Muscle layer of colon (tissue), 2 donors: ENCODE measurements around the gene VWA3A.
"Not testable (repeated sequence)": the region's sequence is repeated elsewhere in the genome, so short reads cannot be mapped to it uniquely, and the experiment has no call there.

Source experiments
- H3K27ac ChIP-seq: one replicate; pipeline ENCODE4 v1.7.0; 2013; ENCODE audit warnings: low read depth, mild to moderate bottlenecking, low read length, moderate library complexity
- H3K27me3 ChIP-seq, 2 donors: one replicate each; pipeline ENCODE4 v1.7.0; 2013; ENCODE audit warnings: low read length in 2 of 2, mild to moderate bottlenecking in 2 of 2; ENCODE audit not compliant: insufficient read depth in 2 of 2, control insufficient read depth in 1 of 2
- H3K36me3 ChIP-seq: one replicate; pipeline ENCODE4 v1.7.0; 2013; ENCODE audit warnings: mild to moderate bottlenecking, low read length; ENCODE audit not compliant: insufficient read depth
- H3K4me1 ChIP-seq: one replicate; pipeline ENCODE4 v1.7.0; 2013; ENCODE audit warnings: mild to moderate bottlenecking, low read length; ENCODE audit not compliant: insufficient read depth
- H3K4me3 ChIP-seq, 2 donors: one replicate each; pipeline ENCODE4 v1.7.0; 2013; ENCODE audit warnings: low read length in 2 of 2, low read depth in 1 of 2, mild to moderate bottlenecking in 1 of 2, moderate library complexity in 1 of 2
- H3K9ac ChIP-seq: one replicate; pipeline ENCODE4 v1.7.0; 2013; ENCODE audit warnings: low read length
- H3K9me3 ChIP-seq: one replicate; pipeline ENCODE4 v1.7.0; 2013; ENCODE audit warnings: mild to moderate bottlenecking, low read length
- donor health status: abdominal sarcoma.
- donor health status: Adenocarcinoma of cecum.

Gene VWA3A, protein sequence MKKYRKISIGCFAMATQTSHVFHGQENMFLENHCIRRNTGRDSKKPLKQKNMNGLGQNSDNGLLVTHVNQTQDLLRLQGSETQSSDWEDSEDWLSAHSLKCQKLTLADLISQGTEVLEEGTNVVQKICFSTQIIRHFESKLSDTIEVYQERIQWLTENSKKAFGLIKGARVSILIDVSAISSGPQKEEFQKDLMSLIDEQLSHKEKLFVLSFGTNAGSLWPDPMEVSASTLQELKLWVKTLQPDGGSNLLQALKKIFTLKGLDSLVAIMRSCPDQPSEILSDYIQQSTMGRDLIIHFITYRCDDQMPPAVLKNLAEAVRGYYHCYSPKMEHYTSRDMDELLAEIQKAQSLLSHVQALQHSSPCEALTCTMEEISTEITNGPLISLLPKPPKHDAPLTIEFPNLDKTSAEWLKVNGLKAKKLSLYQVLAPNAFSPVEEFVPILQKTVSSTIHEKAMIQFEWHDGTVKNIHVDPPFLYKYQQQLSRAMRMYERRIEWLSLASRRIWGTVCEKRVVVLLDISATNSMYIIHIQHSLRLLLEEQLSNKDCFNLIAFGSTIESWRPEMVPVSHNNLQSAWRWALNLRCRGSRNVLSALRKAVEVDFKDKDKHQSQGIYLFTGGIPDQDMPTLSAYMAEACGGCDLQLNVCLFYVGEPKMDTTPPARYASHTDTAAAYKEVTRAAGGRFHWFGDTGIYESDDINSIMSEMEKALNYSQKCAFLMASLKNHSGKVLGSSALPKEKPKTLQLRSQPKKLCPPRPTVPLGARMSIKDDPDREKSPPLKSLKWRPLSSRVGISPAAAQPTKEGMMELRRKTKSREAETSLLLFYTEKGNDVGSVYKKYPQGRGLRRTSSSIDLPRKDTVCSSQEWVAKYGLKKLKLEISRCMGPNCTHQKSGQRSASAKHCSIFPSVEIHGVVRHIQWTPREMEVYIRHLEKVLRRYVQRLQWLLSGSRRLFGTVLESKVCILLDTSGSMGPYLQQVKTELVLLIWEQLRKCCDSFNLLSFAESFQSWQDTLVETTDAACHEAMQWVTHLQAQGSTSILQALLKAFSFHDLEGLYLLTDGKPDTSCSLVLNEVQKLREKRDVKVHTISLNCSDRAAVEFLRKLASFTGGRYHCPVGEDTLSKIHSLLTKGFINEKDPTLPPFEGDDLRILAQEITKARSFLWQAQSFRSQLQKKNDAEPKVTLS

DNA sequence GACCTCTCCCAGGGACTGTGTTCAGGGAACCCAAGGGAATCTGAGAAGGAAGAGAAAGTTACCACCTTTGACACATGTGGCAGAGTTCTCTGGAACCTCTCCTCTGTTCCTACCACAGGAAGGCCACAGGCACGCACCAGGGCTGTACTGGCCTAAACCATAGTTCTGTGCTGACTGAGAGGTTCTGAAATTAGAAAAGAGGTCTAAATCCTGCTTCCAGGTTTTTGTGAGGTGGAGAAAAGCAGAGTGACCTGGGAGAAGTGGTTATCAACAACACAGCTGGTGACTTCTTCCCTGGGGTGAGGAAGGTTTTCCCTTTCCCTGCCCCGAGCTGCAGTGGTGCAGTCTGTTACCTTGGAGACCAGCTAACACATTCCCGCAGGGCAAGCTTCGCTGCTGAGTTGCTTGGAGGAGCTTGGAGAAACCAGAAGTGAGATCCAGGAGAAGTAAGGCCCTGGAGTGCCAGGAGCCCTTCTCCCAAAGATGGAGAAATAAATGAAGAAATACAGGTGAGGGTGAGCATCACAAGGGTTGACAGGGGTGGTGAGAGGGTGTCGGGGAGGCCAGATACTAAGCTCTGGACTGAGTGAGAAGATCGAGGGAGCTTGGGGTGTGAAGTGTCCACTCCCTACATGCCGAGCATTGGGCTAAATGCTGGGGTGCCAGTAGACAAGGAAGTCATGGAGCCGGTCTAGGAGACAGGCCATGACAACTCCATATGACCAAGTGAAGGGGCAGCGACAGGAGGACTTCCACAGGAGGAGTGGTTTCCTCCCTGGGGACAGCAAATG, at the start of gene VWA3A:
Gene VWA3A, plus strand, starts transcription at position 399 of the 791 bp plus-strand sequence. Its CDS starts 97 bp downstream, at position 496.
- H3K27ac ChIP-seq, result no peak within 1 kb of the TSS
- peaks cover 7% of the 10 kb centered on the region for H3K4me1 ChIP-seq
- no peaks in the 10 kb centered on the region for H3K9me3 ChIP-seq
- no peak within 1 kb of the TSS for H3K4me3 ChIP-seq
- no peak within 1 kb of the TSS for H3K9ac ChIP-seq
- H3K36me3 ChIP-seq, result no peaks in the 10 kb centered on the region
- no peaks in the 10 kb centered on the region for H3K27me3 ChIP-seq

DNA sequence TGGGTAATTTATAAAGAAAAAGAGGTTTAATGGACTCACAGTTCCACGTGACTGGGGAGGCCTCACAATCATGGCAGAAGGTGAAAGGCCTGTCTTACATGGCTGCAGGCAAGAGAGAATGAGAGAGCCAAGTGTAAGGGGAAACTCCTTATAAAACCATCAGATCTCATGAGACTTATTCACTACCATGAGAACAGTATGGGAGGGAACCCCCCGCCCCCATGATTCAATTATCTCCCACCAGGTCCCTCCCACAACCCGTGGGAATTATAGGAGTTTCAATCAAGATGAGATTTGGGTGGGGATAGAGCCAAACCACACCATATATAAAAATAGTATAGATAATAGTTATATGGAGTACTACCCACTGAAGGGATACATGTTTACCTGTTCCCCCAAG, 48.5 kb upstream of the VWA3A start:
- H3K9ac ChIP-seq, H3K27me3 ChIP-seq, H3K4me3 ChIP-seq, H3K27ac ChIP-seq, H3K4me1 ChIP-seq, H3K36me3 ChIP-seq, H3K9me3 ChIP-seq: not testable (repeated sequence)

DNA sequence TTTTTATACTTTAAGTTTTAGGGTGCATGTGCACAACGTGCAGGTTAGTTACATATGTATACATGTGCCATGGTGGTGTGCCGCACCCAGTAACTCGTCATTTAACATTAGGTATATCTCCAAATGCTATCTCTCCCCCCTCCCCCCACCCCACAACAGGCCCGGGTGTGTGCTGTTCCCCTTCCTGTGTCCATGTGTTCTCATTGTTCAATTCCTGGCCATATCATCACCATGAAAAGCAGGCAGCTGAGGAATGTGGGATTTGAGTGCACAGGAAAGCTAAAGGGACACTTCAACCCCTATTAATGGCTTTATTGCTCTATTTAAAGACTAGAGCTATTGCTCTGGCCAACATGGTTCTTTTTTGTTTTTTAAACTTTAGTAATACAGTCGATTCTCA, 46.5 kb upstream of the VWA3A start:
- H3K4me3 ChIP-seq, H3K9ac ChIP-seq, H3K27me3 ChIP-seq, H3K9me3 ChIP-seq, H3K36me3 ChIP-seq, H3K27ac ChIP-seq, H3K4me1 ChIP-seq: not testable (repeated sequence)

- H3K27ac ChIP-seq, result no peak overlapping the region
- no peaks in the 10 kb centered on the region for H3K27me3 ChIP-seq
- no peak overlapping the region for H3K9ac ChIP-seq
- no peaks in the 10 kb centered on the region for H3K9me3 ChIP-seq
- H3K4me3 ChIP-seq, result no peak overlapping the region
- H3K4me1 ChIP-seq, result no peaks in the 10 kb centered on the region
- H3K36me3 ChIP-seq, result no peaks in the 10 kb centered on the region
Observed at GRCh38 chr16:22050963-22051362, 41.4 kb upstream of the VWA3A start.

GRCh38 chr16:22052980-22053379, 39.4 kb upstream of the VWA3A start:
- Histone ChIP-seq H3K36me3 (no peaks in the 10 kb centered on the region), H3K27ac (no peak overlapping the region), H3K9ac (no peak overlapping the region), H3K4me3 (no peak overlapping the region), H3K9me3 (no peaks in the 10 kb centered on the region), H3K4me1 (no peaks in the 10 kb centered on the region), H3K27me3 (no peaks in the 10 kb centered on the region)

DNA sequence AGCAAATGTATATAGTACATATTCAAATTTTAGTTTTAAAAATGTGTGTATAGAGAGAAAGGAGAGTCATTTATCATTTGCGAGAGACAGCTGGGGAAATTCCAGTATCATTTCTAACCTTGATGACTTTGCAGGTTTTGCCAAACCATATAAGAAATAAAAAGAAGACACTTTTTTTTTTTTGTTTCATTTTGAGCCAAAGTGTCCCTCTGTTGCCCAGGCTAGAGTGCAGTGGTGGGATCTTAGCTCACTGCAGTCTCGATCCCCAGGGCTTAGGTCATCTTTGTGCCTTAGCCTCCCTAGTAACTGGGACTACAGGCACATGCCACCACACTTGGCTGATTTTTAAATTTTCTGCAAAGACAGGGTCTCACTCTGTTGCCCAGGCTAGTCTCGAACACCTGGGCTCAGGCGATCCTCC, 38.4 kb upstream of the VWA3A start:
- H3K27ac ChIP-seq, result no peak overlapping the region
- H3K27me3 ChIP-seq, result no peaks in the 10 kb centered on the region
- no peak overlapping the region for H3K4me3 ChIP-seq
- no peaks in the 10 kb centered on the region for H3K36me3 ChIP-seq
- no peaks in the 10 kb centered on the region for H3K9me3 ChIP-seq
- no peaks in the 10 kb centered on the region for H3K4me1 ChIP-seq
- no peak overlapping the region for H3K9ac ChIP-seq

DNA sequence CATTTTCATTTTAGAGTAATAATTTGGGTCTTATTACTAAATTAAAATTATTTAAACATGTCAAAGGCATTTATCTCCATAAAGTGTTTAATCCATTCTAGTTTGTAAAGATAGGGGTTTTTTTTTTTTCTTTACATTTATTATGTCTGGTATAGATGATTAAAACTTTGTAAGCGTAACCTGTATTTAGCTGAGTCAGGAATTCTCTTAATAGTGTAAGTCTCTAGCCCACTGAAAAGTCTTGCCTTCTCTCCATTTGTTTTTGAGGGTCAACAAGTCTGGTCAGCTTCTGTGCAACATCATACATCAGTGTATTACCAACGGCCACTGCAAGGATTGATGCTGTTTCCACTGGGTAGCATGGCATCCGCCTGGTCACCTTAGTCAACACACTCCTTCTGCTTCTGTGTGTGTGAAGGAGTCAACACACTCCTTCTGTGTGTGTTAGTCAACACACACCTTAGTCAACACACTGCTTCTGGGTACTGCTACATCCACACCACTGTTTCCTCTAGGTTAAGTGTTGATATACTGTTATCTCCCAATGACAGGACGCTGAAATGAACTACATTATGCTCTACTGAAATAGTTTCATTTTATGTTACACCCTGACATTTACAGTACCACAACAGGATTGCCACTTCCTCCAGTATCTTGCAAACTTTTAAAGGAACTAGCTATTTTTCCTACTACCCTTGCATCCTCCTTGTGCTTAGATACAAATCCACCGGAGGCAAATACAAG, 37.3 kb upstream of the VWA3A start:
- no peak overlapping the region for H3K27ac ChIP-seq
- H3K9ac ChIP-seq, result no peak overlapping the region
- H3K4me3 ChIP-seq, result no peak overlapping the region

GRCh38 chr16:22055881-22056280, 36.5 kb upstream of the VWA3A start:
- H3K4me3 ChIP-seq, result no peak overlapping the region
- no peak overlapping the region for H3K27ac ChIP-seq
- no peak overlapping the region for H3K9ac ChIP-seq
- H3K27me3 ChIP-seq, result no peaks in the 10 kb centered on the region
- no peaks in the 10 kb centered on the region for H3K4me1 ChIP-seq
- no peaks in the 10 kb centered on the region for H3K9me3 ChIP-seq
- no peaks in the 10 kb centered on the region for H3K36me3 ChIP-seq

More for the DNA sequence above, 37.3 kb upstream of the VWA3A start:
- no peaks in the 10 kb centered on the region for H3K9me3 ChIP-seq
- no peaks in the 10 kb centered on the region for H3K4me1 ChIP-seq
- no peaks in the 10 kb centered on the region for H3K27me3 ChIP-seq
- H3K36me3 ChIP-seq, result no peaks in the 10 kb centered on the region

DNA sequence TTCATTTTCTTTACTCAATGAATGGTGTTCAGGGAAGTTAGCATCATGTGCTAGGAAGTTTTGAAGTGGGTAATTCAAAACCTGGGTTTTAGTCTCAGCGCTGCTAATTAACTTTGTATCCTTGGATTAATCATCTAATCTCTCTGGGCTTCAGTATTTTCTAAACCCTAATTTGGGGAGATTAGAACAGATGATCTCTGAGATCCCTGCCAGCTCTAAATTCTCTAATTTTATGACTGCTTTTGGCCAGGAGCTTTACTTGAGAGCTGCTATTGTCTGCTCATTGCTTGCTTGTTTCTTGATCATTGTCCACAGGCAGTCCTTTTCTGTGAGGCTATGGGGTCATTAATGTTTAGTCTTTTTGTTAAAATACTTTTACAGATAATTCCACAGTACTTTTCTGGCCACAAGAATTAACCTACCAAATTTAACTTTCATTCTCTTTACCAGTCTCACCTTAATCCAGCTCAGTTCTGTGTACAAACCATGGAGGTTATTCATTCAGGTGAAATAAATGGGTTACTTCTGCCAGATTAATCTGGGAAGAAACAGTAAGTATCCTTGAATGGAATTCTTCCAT, 28.4 kb upstream of the VWA3A start:
- no peak overlapping the region for H3K4me3 ChIP-seq
- H3K9me3 ChIP-seq, result no peaks in the 10 kb centered on the region
- no peaks in the 10 kb centered on the region for H3K4me1 ChIP-seq
- no peak overlapping the region for H3K9ac ChIP-seq
- H3K27ac ChIP-seq, result no peak overlapping the region
- no peaks in the 10 kb centered on the region for H3K27me3 ChIP-seq
- peaks cover 4% of the 10 kb centered on the region for H3K36me3 ChIP-seq

- peaks cover 10% of the 10 kb centered on the region for H3K4me1 ChIP-seq
- H3K27ac ChIP-seq, result no peak overlapping the region
- H3K27me3 ChIP-seq, result no peaks in the 10 kb centered on the region
- H3K36me3 ChIP-seq, result peaks cover 4% of the 10 kb centered on the region
- no peak overlapping the region for H3K4me3 ChIP-seq
- H3K9me3 ChIP-seq, result no peaks in the 10 kb centered on the region
- no peak overlapping the region for H3K9ac ChIP-seq
Observed at GRCh38 chr16:22065252-22065651, 27.1 kb upstream of the VWA3A start.
